Measurements from ENCODE around the gene COMMD8. TPM values are rescaled to one million over a fixed set of nuclear protein-coding genes. Genes with fewer than 3 reads are reported as not detected.

Gene COMMD8
- total RNA-seq, 1 experiment from 2014 or later = 10.9 TPM

DNA sequence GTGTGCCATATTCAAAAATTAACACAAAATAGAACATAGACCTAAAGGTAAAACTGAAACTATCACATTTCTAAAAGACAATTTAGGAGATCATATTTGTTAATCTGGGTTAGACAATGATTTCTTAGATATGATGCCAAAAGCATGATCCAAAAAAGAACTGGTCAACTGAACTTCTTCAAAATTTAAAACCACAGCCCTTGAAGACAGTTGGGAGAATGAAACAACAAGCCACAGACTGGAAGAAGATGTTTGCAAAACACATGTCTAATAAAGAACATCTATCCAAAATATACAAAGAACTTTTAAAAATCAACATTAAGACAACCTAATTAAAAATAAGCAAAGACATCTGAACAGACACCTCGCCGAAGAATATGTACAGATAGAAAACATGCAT is 19.5 kb downstream of the COMMD8 start:
- no peak overlapping the region for H3K56ac ChIP-seq (ENCODE audit: insufficient read length, low read depth, low read length)
- no peaks in the 10 kb centered on the region for H3K23me2 ChIP-seq (ENCODE audit: insufficient read length, low read depth, low read length, poor library complexity, severe bottlenecking)
- H3K14ac ChIP-seq (ENCODE audit: insufficient read depth, low read length) = no peak overlapping the region
- H4K8ac ChIP-seq (replicated peaks; ENCODE audit: insufficient read length, low read depth, low read length) = no peak overlapping the region
- no peak overlapping the region for H2BK120ac ChIP-seq (ENCODE audit: low read depth, low read length, poor library complexity, severe bottlenecking)
- H3K79me2 ChIP-seq (ENCODE audit: insufficient read depth, low read length) = no peaks in the 10 kb centered on the region
- no peak overlapping the region for H3T11ph ChIP-seq (ENCODE audit: low read length)
- H3K9me3 ChIP-seq (ENCODE audit: control insufficient read depth, low read depth, low read length) = no peaks in the 10 kb centered on the region
- Mint-ChIP-seq H3K4me1 (peaks cover 7 to 11% of the 10 kb centered on the region in 2 experiments), H3K9me3 (no peaks in the 10 kb centered on the region), H3K36me3 (ENCODE audit: insufficient read depth in 1 of 3, low read depth in 3 of 3) (no peaks in the 10 kb centered on the region), H3K27ac (no peak overlapping the region; a peak in 1 of 7 replicates), H3K27me3 (ENCODE audit: low read depth) (no peaks in the 10 kb centered on the region), H3K4me3 (no peak overlapping the region)
- H2BK5ac ChIP-seq (ENCODE audit: insufficient read length, low read length) = no peak overlapping the region
- H3K9ac ChIP-seq (ENCODE audit: extremely low read depth, insufficient read length, low read length) = no peak overlapping the region
- H4K5ac ChIP-seq (ENCODE audit: insufficient read length, low read depth, low read length) = no peak overlapping the region
- H3K4ac ChIP-seq (ENCODE audit: low read depth, low read length) = no peak overlapping the region
- H3K79me1 ChIP-seq (ENCODE audit: insufficient read depth, low read depth, low read length, poor library complexity, severe bottlenecking) = no peaks in the 10 kb centered on the region
- H2BK12ac ChIP-seq (ENCODE audit: insufficient read length, low read depth, low read length) = no peak overlapping the region
- no peak overlapping the region for H2BK15ac ChIP-seq (ENCODE audit: low read depth, low read length)
- H4K20me1 ChIP-seq (ENCODE audit: control insufficient read depth, insufficient read depth, insufficient read length) = no peaks in the 10 kb centered on the region
- H3K27ac ChIP-seq (ENCODE audit: insufficient read length, low read depth, low read length) = no peak overlapping the region
- no peak overlapping the region for H4K91ac ChIP-seq (ENCODE audit: insufficient read length, low read depth, low read length)
- no peak overlapping the region for H3K4me2 ChIP-seq (ENCODE audit: insufficient read depth, insufficient read length, low read length)
- H3K27me3 ChIP-seq (ENCODE audit: insufficient read depth, low read length) = no peaks in the 10 kb centered on the region
- WGBS (ENCODE audit: extremely low coverage, insufficient read length, low lambda C conversion rate) = no CpG with 5 or more reads among the region's 2 CpGs
- DNase-seq = no peak
- no peak overlapping the region for H3K23ac ChIP-seq (ENCODE audit: insufficient read length, low read depth, low read length)
- no peak overlapping the region for H2AK5ac ChIP-seq (ENCODE audit: insufficient read length, low read length)
- H3K18ac ChIP-seq (ENCODE audit: insufficient read length, low read depth, low read length) = no peak overlapping the region
- H2AFZ ChIP-seq (ENCODE audit: low read length) = no peak overlapping the region
- no peak overlapping the region for H2BK20ac ChIP-seq (ENCODE audit: low read depth, low read length, poor library complexity, severe bottlenecking)
- TF ChIP-seq, protein P1, sequence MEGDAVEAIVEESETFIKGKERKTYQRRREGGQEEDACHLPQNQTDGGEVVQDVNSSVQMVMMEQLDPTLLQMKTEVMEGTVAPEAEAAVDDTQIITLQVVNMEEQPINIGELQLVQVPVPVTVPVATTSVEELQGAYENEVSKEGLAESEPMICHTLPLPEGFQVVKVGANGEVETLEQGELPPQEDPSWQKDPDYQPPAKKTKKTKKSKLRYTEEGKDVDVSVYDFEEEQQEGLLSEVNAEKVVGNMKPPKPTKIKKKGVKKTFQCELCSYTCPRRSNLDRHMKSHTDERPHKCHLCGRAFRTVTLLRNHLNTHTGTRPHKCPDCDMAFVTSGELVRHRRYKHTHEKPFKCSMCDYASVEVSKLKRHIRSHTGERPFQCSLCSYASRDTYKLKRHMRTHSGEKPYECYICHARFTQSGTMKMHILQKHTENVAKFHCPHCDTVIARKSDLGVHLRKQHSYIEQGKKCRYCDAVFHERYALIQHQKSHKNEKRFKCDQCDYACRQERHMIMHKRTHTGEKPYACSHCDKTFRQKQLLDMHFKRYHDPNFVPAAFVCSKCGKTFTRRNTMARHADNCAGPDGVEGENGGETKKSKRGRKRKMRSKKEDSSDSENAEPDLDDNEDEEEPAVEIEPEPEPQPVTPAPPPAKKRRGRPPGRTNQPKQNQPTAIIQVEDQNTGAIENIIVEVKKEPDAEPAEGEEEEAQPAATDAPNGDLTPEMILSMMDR (conservative IDR thresholded peaks at IDR 0.05) = no peak
- H3K4me1 ChIP-seq (ENCODE audit: insufficient read depth, low read length) = peaks cover 5% of the 10 kb centered on the region; the same call in 1 of the 2 replicates

Measured in H9 (cell line).